ENCODE measurements around the gene FARS2.

GRCh38 chr6:5277589-5277988, 16.3 kb downstream of the FARS2 start:
- TF ChIP-seq GATA2 (IDR thresholded peaks at IDR 0.05; ENCODE audit: low read depth, low read length): no peak
- no peak for TF ChIP-seq GATA3 (IDR thresholded peaks at IDR 0.05; ENCODE audit: low read depth, low read length)
